NOMO-1 treated with DMSO at 0.1 percent for 48 hours (cell line): ENCODE data around the gene RAMP3.
A peak's percentile ranks its signal among the peaks of the same experiment; 100 is the strongest.
"Not testable (repeated sequence)": the region's sequence is repeated elsewhere in the genome, so short reads cannot be mapped to it uniquely, and the experiment has no call there.

Experiments used
- DNase-seq: peaks from one replicate; lab custom pipeline; 2025; ENCODE audit not compliant: unreplicated experiment; lab: John Stamatoyannopoulos, UW

The RAMP3 gene

DNA sequence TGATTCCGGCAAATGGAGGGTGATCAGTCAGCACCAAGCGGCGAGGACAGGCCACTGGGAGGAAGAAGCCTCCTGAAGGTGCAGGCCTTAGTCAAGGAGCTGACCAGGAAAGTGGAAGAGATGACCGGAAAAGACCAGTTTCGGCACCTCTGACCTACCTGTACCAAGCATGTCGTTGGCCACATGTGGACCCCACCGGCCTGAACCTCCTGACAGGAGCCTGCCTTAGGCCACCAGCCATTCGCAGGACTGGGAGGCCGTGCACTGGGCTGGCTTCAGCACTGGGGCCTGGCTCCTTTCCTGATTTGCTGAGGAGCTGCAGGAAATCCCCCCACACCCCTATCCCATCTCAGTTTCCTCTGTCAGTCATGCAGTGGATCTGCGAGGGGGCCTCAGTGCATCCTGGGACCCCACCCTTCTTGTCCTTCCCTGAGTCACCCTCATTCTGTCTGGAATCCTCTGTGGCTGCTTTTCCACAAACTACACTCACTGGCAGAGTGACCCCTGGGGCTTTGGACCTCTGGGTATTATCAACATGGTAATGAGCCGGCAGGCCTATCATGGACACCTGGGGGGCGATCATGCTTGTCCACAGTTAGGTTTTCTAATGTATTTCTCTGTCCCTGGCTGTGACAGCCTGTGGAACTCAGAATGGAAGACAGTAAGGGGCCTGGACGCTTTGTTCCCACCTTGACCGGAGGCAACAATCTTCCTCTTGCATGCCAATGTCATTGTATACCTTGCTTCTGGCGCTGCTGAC, 33.0 kb downstream of the RAMP3 start:
- no peak for DNase-seq

DNA sequence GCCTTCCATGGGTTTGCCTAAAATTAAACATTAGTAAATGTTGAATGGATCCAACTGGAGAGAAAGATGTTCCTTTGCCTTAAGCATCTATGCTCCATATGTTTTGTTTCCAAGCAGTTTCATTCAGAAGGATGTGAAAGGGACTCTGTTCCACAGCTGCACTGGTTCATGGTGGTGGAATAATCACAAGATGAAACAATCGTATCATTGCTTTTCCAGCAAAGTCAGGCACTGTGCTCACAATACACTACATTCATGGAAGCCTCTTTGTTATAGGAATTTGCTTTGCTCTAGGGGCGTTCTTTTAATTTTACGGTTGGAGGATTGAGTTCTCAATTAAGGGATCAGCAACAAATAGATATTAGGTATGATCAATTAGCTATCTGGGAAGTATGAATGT, 33.8 kb downstream of the RAMP3 start:
- no peak for DNase-seq

DNA sequence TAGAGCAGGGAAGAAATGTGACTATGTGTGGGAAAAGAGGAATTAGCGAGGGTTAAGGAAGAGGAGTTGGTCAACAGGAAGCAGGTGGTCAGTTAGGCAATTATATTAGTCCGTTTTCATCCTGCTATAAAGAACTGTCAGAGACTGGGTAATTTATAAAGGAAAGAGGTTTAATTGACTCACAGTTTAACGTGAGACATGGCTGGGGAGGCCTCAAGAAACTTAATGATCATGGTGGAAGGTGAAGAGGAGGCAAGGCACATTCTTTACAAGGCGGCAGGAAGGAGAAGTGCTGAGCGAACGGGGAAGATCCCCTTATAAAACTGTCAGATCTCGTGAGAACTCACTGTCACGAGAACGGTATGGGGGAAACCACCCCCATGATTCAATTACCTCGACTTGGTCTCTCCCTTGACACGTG, 35.0 kb downstream of the RAMP3 start:
- peak; percentile 67 for DNase-seq

DNA sequence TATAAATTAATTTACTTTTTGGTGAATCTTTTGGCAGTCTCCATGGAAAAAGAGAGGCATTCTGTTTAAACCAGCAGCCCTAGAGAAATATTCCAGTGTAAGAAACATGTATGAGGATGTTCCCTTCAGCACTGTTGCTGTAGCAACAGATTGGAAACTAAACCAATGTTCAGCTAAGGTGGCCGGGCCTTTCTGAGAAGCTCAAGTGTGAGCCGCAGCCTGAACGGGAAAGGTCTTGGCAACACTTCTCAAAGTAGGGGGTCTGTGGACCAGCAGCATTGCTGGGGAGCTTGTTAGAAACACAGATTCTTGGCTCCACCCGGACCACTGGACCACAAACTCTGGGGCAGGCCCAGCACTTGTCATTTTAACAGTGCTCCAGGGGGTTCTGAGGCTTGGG, 36.2 kb downstream of the RAMP3 start:
- no peak for DNase-seq

DNA sequence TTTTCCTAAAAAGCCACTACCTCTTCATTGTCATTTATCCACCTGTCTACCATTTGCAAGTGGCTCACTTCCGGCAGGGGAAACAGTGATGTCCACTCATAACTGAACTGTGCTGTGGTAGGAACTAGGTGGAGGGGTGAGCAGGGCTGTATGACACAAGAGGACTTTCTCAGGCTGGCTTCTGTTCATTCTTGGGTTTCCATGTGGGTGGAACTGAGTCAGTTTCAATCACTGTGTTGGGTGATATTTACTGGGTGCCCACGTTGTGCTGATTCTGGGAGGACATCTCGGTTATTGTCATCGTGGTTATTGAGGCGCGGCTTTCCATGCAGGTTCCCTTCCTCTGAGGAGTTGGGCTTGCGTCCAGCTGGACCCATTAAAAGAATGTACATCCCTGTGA, 38.8 kb downstream of the RAMP3 start:
- DNase-seq, result no peak

DNA sequence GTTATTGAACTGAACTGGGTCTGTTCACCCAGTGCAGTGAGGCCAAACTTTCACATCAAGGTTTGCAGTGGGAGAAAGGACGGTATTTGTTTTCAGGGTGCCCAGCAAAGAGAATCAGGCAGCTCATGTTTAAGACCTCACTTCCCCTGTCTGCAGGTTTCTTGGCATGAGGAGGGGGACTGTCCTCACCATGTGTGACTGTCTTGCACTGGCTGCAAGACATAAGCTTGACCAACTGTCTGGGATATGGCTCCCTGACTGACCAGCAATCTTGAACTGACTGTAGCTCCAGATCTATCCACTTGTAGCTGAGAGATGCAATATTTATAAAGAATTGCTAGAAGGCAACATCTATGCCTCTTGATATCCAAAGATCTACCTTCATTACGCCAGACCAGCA, 39.9 kb downstream of the RAMP3 start:
- no peak for DNase-seq

DNA sequence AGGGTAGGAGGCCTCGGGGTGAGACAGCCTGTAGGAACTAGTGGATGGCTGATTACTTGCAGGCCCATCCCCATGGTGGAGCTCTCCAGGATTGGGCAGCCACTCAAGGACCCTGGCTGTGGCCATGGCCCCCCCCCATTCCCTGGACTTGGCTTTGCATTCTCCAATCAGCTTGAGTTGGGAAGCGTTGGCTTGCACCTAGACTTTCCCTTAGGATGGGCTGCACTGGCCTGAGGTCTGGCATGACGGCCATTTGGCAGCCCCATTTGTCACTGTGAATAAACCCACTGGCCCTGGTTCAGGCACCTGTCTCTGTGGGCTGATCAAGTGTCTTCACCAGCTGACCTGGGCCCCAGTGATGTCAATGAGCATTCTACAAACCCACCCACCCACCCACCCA, 41.4 kb downstream of the RAMP3 start:
- no peak for DNase-seq

DNA sequence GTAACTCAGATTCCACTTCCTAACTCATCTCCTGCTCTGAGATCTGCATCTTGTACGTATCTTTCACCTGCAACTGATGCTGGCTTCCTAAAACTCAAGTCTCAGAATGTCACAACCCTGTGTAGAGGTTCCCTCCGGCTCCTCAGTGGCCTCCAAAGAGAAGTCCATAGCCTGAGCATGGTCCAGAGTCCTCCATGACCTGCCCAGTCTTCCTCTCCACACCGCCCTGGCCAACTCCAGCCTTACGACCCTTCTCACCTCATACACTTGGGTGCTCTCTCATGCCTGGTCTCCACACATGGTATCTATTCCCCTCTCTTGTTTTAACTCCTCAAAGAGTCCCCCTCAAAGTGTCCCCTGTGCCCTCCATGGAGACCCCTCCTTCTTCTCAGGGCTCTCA, 41.9 kb downstream of the RAMP3 start:
- no peak for DNase-seq

DNA sequence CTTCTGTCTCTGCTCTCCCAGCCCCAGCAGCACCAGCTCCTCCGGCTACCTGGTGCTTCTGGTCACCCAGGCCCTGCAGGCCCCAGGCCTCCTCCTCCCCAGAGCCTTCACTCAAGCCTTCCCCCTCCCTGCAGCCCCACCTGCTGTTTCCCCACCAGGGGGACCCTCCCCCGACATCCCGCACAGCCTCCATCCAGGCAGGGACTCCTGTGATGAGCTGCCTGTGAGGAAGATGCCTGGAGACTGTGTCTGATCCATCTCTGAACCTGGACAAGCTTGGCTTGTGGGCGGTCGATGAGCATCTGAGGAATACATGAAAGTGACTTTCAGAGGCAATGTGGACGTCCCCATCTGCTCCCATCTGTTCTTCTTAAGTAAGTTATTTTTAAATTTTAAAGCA, 45.0 kb downstream of the RAMP3 start:
- no peak for DNase-seq

DNA sequence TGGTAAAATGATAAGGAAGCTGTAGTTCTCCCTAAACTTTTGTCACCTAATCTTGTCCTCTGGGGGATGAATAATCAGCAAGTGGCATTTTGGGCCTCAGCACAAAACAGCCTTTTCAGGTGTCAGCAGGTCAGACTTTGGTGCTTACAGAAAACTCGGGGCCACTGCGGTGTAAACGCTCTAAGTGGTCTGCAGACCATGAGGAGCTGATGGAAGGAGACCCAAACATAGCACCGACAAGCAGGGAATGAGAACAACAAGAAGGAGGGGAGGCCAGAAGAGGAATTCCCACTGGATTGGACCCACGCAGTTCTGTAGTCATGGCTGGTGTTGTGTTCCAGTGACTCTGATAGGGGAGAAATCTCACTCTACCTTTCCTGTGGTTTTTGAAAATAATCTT, 45.4 kb downstream of the RAMP3 start:
- no peak for DNase-seq

DNA sequence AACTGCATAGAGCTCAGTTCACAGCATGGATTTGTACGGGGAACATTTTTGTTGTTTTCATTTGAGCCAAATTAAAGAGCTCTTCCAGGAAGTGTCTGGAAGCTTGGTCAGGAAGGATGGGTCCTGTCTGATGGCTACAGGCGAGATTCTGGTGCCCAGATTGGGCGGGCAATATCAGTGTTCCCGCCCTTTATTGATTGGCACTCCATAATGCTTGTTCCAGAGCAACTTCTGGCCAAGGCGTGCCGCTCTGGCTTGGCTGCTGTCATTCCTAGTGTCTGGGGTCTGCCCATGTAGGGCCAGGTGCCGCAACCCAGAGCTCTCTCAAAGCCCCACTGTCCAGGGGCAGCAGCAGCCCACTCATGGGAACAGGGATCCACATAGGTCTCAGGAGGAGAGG, 45.9 kb downstream of the RAMP3 start:
- DNase-seq, result no peak

DNA sequence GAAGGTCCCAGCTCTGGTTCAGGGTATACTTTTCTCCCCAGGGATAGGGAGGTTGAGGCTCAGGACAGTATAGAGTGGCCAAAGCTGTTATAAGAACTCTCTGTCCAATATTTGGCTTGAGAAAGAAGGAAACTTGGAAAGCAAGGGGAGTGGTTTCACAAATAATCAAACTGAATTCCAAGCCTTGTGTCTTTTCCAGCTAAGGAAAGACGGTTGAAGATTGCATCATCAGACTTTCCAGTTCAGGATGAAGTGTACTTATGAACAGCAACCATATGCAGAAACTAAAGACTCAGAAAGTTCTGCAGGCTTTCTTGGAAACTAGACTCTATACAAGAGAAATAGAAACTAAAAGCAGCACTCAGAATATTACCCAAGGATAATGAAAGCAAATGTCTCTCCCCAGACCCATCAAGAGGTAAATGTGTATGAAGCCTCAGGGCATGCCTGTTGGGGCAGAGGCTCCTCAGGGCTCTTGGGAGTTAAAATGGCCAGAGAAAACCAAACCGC, 46.4 kb downstream of the RAMP3 start:
- DNase-seq, result peak; percentile 14

DNA sequence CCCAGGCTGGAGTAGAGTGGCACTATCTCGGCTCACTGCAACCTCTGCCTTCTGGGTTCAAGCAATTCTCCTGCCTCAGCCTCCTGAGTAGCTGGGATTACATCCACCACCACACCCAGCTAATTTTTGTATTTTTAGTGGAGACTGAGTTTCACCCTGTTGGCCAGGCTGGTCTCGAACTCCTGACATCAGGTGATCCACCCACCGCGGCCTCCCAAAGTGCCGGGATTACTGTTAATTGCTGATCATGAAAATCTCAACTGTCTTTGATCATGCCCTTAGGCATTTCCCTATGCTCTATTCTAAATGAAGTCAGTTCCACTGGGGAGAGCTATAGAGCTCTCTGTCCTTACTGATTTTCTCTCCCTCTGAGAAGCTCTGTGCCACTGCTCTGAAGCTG, 48.7 kb downstream of the RAMP3 start:
- not testable (repeated sequence) for DNase-seq

DNA sequence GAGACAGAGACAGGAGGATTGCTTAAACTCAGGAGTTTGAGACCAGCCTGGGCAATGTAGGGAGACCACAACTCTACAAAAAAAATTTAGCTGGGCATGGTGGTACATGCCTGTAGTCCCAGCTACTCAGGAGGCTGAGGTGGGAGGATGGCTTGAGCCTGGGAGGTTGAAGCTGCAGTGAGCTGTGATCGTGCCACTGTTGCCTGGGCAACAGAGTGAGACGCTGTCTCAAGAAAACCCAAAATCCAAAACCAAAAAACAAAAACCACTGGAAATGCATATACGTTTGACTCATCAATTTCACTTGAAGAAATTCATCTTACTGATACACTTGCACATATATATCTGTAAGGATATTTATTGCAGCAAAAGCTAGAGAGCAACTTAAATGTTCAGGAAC, 52.3 kb downstream of the RAMP3 start:
- DNase-seq, result not testable (repeated sequence)

DNA sequence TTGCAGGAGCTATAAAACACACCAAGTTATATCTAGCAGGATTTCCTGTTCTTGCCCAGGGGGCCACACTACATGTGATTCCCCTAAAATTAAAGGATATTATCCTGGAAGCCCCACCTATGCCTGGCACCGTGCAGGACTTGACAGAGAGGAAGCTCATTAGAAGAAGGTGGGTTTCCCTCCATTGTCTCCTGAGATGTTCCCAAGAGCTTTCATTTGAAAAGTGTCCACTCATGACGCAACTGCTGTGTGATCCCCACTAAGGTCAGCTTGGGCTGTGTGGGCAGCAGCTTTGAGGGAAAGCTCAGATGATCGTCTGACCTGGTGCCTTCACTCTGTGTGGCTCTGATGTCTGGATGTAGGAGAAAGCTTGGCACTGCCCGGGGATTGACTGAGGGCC, 53.5 kb downstream of the RAMP3 start:
- no peak for DNase-seq

DNA sequence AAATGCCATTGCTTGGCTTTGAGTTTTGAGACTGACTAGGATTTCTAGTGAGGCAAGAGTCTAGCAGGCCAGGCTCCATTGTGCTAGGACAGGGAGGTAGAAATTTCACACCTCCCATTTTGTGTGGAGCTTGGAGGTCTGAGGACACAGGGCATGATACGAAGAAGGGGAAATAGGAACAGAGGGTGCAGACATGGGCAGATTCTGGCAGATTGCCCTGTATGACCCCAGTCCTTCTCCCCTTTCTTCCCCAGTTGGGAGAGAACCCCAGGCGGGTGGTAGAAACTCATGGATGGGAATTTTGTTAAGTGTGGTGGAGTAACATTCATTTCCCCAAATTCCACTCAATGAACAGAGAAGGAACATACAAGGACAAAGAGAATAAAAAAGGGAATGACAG, 54.4 kb downstream of the RAMP3 start:
- no peak for DNase-seq

DNA sequence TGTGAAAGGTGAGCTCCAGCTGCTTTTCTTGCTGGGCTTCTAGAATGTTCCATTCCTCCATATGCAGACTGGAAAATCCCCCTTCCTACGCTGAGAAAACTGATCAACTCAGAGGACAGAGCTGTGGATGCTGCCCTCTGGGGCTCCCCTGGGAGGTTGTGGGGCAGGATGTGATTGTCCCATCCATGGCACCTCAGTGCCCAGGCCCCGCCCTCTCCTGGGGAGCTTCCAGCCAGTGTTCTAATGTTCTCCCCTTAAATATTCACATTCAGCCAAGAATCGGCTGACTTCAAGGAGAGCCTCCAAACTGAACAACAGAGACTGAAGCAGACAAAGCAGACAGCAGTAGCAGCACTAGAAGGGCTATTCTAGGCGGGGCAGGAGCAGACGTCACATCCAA, 55.0 kb downstream of the RAMP3 start:
- DNase-seq, result no peak

DNA sequence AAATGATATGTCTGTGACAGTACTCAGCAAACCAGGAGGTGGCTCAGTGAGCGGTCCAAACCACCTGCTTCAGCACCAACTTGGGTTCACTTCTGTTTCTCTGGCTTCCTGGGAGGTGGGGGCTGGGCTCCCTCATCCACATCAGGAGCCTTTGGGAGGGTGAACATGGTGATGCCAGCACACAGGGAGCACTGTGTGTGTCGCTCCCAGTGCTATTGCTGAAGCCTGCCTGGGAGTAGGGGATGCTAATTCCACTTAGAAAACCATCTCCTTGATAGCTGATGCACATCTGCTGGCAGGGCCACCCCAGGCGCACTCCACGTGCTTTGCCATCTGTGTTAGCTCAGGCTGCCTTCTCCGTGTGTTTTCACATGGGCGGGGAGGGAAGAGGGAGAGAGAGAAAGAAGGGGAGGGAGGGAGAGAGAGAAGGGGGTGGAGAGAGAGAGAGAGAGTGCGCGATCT, 58.0 kb downstream of the RAMP3 start:
- no peak for DNase-seq

DNA sequence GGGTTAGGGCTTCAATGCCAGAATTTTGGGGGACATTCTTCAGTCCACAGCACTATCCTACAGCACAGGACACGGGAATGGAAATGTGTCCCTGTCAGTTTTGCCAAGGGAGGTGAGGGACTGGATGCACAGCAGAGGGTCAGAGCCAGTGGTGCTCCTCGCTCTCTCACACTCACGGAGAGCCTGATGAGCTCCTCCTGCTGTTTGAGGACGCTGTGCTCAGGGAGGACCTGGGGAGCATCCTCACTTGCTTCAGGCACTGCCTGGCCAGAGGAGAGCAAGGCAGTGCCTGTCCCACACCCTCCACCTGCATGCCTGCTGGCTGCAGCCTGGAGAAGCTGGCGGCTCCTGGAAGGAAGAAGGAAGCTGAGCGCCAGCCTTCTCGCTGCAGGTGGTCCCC, 58.6 kb downstream of the RAMP3 start:
- no peak for DNase-seq

DNA sequence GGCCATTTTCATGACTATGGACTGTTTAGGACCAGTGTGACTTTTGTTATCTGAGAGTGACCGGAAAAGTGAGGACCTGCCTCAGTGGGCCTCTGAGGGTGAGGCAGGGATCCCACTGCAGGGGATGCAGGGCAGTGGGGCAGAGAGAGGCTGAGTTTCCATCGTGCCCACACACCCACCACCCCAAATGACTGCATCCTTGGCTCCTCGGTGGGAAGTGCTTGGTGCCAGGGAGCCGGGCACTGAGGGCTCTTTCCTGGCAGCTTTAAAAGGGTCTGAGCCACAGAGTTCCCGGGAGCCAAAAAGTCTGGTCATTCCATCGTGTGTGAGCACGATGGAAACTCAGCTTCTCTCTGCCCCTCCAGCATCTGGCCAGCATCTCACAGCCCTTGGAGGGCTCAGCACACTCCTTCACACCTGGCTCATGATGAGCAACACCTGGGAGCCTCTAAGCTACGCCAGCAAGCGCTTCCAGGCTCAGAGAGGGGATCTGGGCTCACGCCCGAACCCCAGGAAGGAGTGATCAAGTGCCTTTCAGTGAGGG, 59.1 kb downstream of the RAMP3 start:
- DNase-seq, result no peak

DNA sequence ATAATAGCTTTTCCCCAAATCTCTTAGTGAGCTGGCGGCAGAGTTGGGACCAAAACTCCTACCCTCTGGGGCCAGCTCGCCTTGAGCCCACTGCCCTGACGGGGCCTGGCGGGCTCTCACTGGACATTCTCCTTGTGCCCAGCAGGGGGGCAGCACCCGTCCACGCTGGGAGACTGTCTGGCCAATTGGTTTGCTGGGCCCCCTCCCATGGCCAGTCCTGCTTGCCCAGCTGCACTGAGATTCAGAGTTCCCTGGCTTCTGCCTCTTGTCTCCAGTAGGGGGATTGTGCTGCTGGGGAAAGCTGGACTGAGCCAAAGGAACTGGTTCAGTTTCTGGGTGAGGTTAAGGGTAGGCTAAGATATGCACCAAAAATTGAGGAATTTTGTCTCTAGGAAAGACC, 59.8 kb downstream of the RAMP3 start:
- DNase-seq, result no peak

DNA sequence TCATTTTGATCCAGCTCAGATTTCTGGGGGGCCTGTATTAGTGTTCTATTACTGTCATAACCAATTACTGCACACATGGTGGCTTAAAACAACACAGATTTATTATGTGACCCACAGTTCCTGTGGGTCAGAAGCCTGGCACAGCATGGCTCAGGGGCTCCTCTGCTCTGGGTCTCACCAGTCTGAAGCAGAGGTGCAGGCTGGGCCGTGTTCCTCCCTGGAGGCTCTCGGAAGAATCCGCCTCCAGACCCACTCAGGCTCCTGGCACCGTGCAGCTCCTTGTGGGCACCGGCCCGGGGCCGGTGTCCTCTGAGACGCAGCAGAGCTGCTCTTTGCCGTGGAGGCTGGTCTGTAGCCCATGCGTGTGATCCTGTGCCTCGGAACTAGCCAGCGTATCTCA, 61.5 kb downstream of the RAMP3 start:
- no peak for DNase-seq
